DMS53 treated with DMSO at 0.1 percent for 48 hours (cell line): ENCODE results near the gene GOLGA1.
"Not testable (repeated sequence)": the region's sequence is repeated elsewhere in the genome, so short reads cannot be mapped to it uniquely, and the experiment has no call there.

Source experiments
- DNase-seq: peaks from one replicate; lab custom pipeline; 2025; ENCODE audit not compliant: unreplicated experiment; lab: John Stamatoyannopoulos, UW

Gene GOLGA1

GRCh38 chr9:124940894-124941678 lies at the start of gene GOLGA1:
Gene GOLGA1, minus strand, starts transcription at chr9:124941083. Its CDS starts 2,372 bp downstream, at chr9:124938711.
- peak; percentile 82 for DNase-seq

DNA sequence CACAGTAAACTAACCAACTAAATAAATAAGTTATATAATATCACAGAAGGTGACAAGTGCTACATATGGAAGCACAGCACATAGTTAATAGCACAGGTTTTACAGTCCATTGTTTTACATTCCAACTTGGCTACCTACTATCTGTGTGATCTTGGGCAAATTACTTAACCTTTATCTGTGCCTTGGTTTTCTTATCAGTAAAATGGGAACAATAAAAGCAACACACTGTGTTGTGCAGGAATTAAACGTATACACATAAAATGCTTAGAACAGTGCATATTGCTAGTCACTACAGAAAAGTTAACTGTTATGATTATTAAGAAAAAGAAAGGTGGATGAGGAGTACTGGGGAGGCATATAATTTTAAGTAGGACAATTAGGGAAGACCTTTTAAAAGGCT lies 42.8 kb upstream of the GOLGA1 start:
- no peak for DNase-seq

- no peak for DNase-seq
Observed at GRCh38 chr9:124980431-124980830, 39.5 kb upstream of the GOLGA1 start.

DNA sequence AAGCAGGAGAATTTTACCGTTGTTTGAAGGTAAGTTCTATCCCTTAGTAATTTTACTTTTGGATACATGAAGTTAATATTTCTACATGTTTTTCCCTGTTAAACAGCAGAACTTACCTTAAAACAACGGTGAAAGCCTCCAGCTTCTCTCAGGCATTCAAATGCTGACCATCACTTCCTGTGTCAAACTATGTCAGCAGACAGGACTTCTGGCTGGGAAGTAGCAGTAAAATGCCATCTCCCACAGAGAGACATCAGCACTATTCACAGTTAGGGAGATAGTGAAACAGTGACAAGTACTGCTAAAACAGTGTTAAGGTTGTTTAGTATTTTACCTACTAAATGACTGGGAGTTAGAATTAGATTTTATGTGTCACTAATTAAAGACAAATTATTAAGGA lies 34.2 kb upstream of the GOLGA1 start:
- DNase-seq: no peak

DNA sequence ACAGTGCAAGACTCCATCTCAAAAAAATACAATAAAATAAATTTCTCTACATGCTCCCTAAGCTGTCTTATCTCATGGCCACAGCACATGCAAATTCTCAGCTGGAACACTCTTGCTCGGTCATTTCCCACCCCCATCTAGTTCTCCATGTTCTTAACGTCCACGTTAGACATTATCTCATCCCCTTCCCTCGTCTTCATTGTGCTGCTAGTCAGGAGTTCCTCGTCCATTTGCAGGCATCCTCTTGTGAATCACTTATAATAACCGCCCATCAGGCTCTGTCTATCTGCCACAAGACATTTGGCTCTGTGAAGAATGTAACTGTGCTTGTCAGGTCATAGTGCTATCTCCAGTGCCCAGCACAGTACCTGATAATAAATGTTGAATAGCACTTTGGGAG lies 32.9 kb upstream of the GOLGA1 start:
- no peak for DNase-seq

GRCh38 chr9:124972241-124972770 lies 31.4 kb upstream of the GOLGA1 start:
- no peak for DNase-seq

DNA sequence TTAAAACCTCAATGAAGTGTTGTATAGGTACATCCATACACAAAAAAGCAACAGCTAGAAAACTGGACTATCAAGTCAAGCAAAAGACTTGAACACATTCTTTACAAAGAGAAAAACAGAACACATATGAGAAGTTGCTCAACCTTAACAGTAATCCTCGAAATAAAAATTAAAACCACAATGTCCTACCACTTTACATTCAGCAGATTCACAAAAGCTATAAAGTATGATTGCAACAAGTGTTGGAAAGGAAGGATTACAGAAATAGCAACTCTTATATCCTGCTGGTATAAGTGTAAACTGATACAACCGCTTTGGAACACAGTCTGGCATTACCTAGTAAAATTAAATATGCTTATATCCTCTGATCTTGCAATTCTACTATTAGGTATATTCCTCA lies 28.5 kb upstream of the GOLGA1 start:
- no peak for DNase-seq

DNA sequence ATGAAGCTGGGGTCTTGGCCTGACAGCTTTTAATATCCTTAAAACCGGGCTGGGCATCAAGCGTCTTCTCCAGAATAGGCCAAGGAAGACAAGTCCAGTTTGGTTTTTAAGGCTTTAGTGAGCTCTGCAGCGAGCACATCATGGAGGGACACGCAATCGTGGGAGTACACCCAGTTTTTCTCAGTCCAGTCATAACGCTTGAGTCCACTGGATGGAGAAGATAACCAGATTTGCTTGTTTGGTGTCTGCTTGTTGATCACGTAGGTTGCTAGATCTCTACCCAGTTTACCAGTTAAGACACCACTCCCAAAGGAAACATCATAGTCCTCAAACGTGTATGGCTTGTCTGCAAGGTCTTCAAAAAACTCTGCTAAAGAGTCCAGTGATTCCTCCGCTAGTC lies 27.4 kb upstream of the GOLGA1 start:
- no peak for DNase-seq

GRCh38 chr9:124965775-124966568 lies 25.1 kb upstream of the GOLGA1 start:
- not testable (repeated sequence) for DNase-seq

- no peak for DNase-seq
Observed at GRCh38 chr9:124964604-124965003, 23.7 kb upstream of the GOLGA1 start.

- DNase-seq: no peak
Observed at GRCh38 chr9:124964056-124964455, 23.2 kb upstream of the GOLGA1 start.

- no peak for DNase-seq
Observed at GRCh38 chr9:124960409-124960752, 19.5 kb upstream of the GOLGA1 start.

- not testable (repeated sequence) for DNase-seq
Observed at GRCh38 chr9:124959671-124960408, 19.0 kb upstream of the GOLGA1 start.

- no peak for DNase-seq
Observed at GRCh38 chr9:124954255-124954654, 13.4 kb upstream of the GOLGA1 start.

DNA sequence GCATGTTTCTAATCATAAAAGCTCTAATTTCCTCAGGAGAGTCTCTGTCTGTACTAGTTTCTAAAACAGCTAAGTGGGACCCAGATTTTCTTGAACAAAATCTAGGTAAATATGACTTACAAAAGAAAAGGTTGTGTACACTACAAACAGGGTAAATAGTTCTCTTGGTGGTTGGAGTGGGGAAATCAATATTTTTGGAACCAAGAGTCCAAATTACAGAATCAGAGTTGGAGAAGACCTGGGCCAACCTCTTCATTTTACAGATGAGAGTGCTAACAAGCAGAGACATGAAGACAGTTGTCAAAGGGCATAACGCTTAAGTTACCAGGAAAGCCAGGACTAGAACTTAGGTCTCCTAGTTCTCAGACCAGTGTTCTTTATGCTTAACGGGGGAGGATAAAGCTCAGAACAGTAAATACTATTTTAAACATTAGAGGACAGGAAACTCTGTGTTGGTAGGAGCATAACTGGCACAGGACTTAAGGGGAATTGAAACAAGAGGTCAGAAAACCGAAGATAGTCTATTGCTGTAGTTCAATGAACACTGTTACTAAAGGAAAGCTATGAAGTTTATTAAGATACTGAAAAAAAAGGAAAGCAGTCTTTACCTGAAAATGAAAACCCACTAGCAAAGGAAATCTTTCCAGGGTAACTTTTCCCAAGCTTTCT lies 9.3 kb upstream of the GOLGA1 start:
- no peak for DNase-seq

- DNase-seq: no peak
Observed at GRCh38 chr9:124949387-124949786, 8.5 kb upstream of the GOLGA1 start.

DNA sequence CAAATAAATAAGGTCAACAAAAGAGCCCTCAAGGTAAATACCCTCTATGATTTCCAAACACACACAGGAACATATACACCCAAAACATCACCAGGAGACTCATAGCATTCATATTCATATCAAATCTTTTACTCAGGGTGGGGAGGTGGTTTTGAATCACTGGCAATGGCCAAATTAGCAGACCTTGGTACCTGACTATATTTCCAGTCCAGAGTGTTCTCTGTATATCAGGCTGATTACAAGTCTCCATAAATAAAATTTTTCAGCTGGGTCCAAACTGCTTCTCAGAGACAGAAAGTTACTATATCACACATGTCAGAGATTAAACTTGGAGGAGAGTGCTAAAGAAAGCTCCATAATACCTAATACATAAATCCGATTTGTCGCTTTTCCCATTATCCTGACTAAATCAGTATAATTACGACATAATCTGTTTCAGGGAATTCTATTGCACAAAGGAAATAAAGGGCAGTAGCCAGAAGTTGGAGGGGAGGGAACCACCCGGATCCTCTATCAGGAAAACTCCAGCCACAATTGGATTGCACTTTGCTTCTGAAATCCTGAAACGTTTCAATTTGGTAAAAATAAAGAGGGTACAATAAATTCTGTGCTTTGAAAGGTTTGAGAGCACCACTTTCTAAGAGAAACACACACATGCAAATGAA lies 7.0 kb upstream of the GOLGA1 start:
- DNase-seq: no peak

DNA sequence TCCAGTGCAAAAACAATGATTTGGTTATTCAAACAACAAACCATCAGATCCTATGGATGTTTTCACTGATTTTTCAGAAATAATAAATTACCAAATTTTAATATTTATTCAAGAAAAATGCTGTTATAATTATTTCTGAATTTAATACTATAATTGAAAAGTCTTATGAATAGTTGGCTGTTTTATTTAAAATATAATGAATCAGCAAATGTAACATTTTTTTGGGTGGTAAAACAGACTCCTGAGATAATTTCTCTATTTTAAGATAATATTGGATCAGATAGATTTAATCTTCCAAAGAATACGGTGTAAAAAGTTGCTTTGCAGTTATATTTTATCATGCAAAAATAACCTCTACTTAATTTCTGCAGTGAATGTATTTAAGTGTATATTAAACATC lies 5.3 kb upstream of the GOLGA1 start:
- DNase-seq: no peak

DNA sequence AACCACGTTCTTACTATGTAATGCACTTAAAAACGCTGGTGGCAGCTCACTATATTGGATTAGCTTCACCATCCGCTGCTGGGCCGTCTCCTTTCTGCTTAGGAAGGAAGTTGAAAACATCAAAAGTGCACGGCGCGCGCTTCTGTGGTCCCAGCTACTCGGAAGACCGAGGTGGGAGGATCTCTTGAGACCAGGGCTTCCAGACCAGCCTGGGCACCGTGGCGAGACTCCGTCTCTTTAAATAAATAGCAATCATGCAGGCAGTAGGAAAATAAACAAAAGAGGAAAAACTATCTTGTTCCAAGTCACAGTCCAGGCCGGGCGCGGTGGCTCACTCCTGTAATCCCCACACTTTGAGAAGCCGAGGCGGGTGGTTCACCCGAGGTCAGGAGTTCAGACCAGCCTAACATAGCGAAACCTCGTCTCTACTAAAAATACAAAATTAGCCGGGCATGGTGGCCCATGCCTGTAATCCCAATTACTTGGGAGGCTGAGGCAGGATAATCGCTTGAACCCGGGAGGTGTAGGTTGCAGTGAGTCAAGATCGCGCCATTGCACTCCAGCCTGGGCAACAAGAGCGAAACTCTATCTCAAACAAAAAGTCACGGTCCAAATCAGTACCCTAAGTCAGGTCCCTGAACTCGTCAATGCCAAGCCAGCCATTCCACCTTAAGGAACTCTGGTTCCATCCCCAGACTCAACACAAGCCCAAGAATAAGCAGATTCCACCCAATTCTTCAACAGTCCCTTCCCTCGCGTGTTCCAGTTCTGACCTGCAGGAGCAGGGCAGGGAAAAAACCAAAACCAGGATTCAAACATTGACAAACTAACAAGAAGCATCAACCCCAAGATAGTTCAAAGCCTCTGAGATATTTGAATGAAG lies 1.0 kb upstream of the GOLGA1 start:
- peak; percentile 56 for DNase-seq
